ENCODE data around the gene TMEM11.

- no peak for TF ChIP-seq CTCF (conservative IDR thresholded peaks at IDR 0.05; ENCODE audit: low read length)
- no peak for TF ChIP-seq EZH2phosphoT487 (IDR thresholded peaks at IDR 0.05; ENCODE audit: borderline replicate concordance, low read depth, low read length)
Observed at GRCh38 chr17:21201874-21202273, 12.1 kb downstream of the TMEM11 start.
